GM12878 (cell line): Measurements from ENCODE around the gene SRC. TPM values are rescaled to one million over a fixed set of nuclear protein-coding genes. Genes with fewer than 3 reads are reported as not detected.

Experiments used
- ATAC-seq: fragments of 200-7000 bp; cut with Tn5 transposase; 3 replicates; pipeline ENCODE4 v1.9.1; 2020; ENCODE audit warnings: mild to moderate bottlenecking, moderate library complexity
- BruUV-seq: library from RNA; stranded (reverse); fragments of 400-500 nt; replicated peaks from 2 replicates; lab custom pipeline; 2021; lab: Mats Ljungman, UMichigan
- CTCF ChIA-PET: fragments of 300-600 bp; sonication (Branson Sonifier 250); formaldehyde crosslinking; extraction: SDS; loops from one replicate; lab custom pipeline; 2021; ENCODE audit warnings: inconsistent platforms; lab: Yijun Ruan, JAX
- POLR2A ChIA-PET: fragments of 350-600 bp; formaldehyde crosslinking; extraction: SDS; loops from one replicate; lab custom pipeline; 2021; ENCODE audit warnings: inconsistent platforms; lab: Charles Lee
- RAD21 ChIA-PET: fragments of 300-600 bp; sonication (Branson Sonifier 250); formaldehyde crosslinking; loops from one replicate; lab custom pipeline; 2023; ENCODE audit warnings: antibody characterized with exemption; ENCODE audit not compliant: unreplicated experiment; lab: Charles Lee
- SMC1A ChIA-PET: fragments of 300-600 bp; sonication (Branson Sonifier 250); formaldehyde crosslinking; loops from one replicate; lab custom pipeline; 2023; ENCODE audit not compliant: unreplicated experiment, uncharacterized antibody; lab: Charles Lee
- DNase-seq: peaks from one replicate; pipeline ENCODE4 v3.0.0-alpha.2; 2011; ENCODE audit warnings: low read depth, low spot score
- FAIRE-seq: peaks from 3 replicates; lab custom pipeline; 2011; peaks lifted over from hg19 to GRCh38; lab: Jason Lieb, UNC
- H2AFZ ChIP-seq: 2 replicates; pipeline ENCODE4 v1.6.0; 2011; ENCODE audit warnings: low read depth, low read length, control low read depth; ENCODE audit not compliant: control insufficient read depth
- H3K27ac ChIP-seq: 2 replicates; pipeline ENCODE4 v1.5.1; 2011; ENCODE audit warnings: control low read depth; ENCODE audit not compliant: control insufficient read depth, insufficient read depth
- H3K27me3 ChIP-seq, 2 experiments: replicated peaks in 1 of 2; 2 replicates each; pipeline versions ENCODE4 v1.6.0 to v1.6.1; 2011; ENCODE audit warnings: low read length in 1 of 2; ENCODE audit not compliant: control insufficient read depth in 2 of 2, insufficient read depth in 2 of 2
- H3K36me3 ChIP-seq, 2 experiments: 2 replicates each; pipeline ENCODE4 v1.5.1; 2011; ENCODE audit warnings: low read length in 1 of 2; ENCODE audit not compliant: control insufficient read depth in 2 of 2, insufficient read depth in 2 of 2
- H3K4me1 ChIP-seq: 2 replicates; pipeline ENCODE4 v1.6.1; 2011; ENCODE audit warnings: mild to moderate bottlenecking, low read length, moderate library complexity, mixed read lengths; ENCODE audit not compliant: control insufficient read depth, insufficient read depth
- H3K4me2 ChIP-seq: 2 replicates; pipeline ENCODE4 v1.6.0; 2011; ENCODE audit warnings: control low read depth; ENCODE audit not compliant: control insufficient read depth, insufficient read depth
- H3K4me3 ChIP-seq: fragments of 200-600 bp; sonication (generic); 2 replicates; pipeline ENCODE4 v1.5.1; 2016
- H3K79me2 ChIP-seq: 2 replicates; pipeline ENCODE4 v1.6.0; 2011; ENCODE audit warnings: low read length; ENCODE audit not compliant: control insufficient read depth, insufficient read depth
- H3K9ac ChIP-seq: 2 replicates; pipeline ENCODE4 v1.8.0; 2011; ENCODE audit warnings: low read length, control low read depth, mixed read lengths; ENCODE audit not compliant: control insufficient read depth, insufficient read depth
- H3K9me3 ChIP-seq: replicated peaks from 3 replicates; pipeline ENCODE4 v1.5.1; 2011; ENCODE audit warnings: mild to moderate bottlenecking, low read length; ENCODE audit not compliant: control insufficient read depth, insufficient read depth
- H4K20me1 ChIP-seq: 2 replicates; pipeline ENCODE4 v1.6.0; 2011; ENCODE audit not compliant: control insufficient read depth, insufficient read depth
- EED ChIP-seq: sonication (generic); IDR thresholded peaks from 2 replicates; pipeline ENCODE4 v1.6.1; 2016; ENCODE audit warnings: antibody characterized with exemption, low read depth
- IRF4 ChIP-seq: IDR thresholded peaks from 2 replicates; pipeline ENCODE4 v1.6.1; 2011; ENCODE audit warnings: low read depth, low read length
- MTA3 ChIP-seq: IDR thresholded peaks from 2 replicates; pipeline ENCODE4 v1.6.1; 2012; ENCODE audit warnings: low read length, inconsistent platforms, borderline replicate concordance
- RB1 ChIP-seq: fragments of 450-650 bp; formaldehyde crosslinking; IDR thresholded peaks from 2 replicates; pipeline ENCODE4 v1.6.1; 2017; ENCODE audit warnings: mild to moderate bottlenecking, borderline replicate concordance
- SP1 ChIP-seq: IDR thresholded peaks from one replicate; pipeline ENCODE4 v1.6.1; 2011; ENCODE audit warnings: low read depth, low read length
- WGBS: methylation state at CpG from one replicate; pipeline ENCODE4 v1.1.6; 2016; ENCODE audit warnings: low lambda C conversion rate; ENCODE audit not compliant: insufficient replicate concordance, insufficient coverage; ENCODE audit errors: missing lambda C conversion rate; 5-methylcytosine and 5-hydroxymethylcytosine counted together
- in situ Hi-C: fragments of 300-500 bp; cut with MboI; formaldehyde crosslinking; loops from 9 replicates; pipeline ENCODE4 v1.14.3; 2018; ENCODE audit warnings: mixed read lengths
- intact Hi-C: fragments of 100-400 bp; cut with micrococcal nuclease; formaldehyde crosslinking; loops from one replicate; pipeline ENCODE4 v1.14.2; 2022; ENCODE audit not compliant: unreplicated experiment
- polyA plus RNA-seq, 11 experiments: library from polyadenylated mRNA; depleted of rRNA in 4 of 11; unstranded in 6 of 11; stranded (reverse) in 5 of 11; fragments of >200 nt; fragmentation: Nextera tagmentation in 4 of 11; fragmentation: Illumina TruSeq in 1 of 11; extraction: Ambion mirVana in 4 of 11; extraction: Trizol in 1 of 11; gene quantifications; 1 replicate in 1 of 11; 2 replicates in 10 of 11; pipeline versions ENCODE4 v1.2.1 to v1.2.3, GENCODE V29; 2011 to 2016; ENCODE audit warnings: inconsistent platforms in 2 of 11, missing spikeins in 2 of 11, low read depth in 1 of 11
- total RNA-seq, 4 experiments: library from RNA; depleted of rRNA in 3 of 4; stranded (reverse); fragments of >200 nt in 3 of 4; fragmentation: Illumina TruSeq in 1 of 4; extraction: Trizol in 1 of 4; gene quantifications; 2 replicates each; pipeline versions ENCODE4 v1.2.1 to v1.2.3, GENCODE V29; 2013 to 2021

The SRC gene
- total and polyA plus RNA-seq, 10 of the 15 experiments (the other 5 are each of a cell fraction or from before 2014, with no cell fraction given): 0.60 to 71.3 (median 27.2) TPM

DNA sequence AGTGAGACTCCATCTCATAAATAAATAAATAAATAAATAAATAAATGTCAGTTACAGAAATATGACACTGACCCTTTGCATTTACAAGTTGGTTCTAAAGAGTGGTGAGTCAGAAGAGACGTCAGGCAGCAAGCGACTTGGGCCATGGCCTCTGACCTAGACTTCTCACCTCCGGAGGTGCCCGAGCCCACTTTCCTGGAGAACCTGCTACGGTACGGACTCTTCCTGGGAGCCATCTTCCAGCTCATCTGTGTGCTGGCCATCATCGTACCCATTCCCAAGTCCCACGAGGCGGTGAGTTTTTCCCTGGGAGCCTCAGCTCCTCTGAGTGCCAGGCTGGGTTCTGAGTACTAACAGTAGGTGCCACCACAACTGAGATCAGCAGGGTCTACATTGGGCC is 44.8 kb upstream of the SRC start:
- no peak overlapping the region for H3K27ac ChIP-seq
- SMC1A ChIA-PET: interaction anchor here (1.1 kb wide), 1 partner anchor 12 kb away, joined by 3 read pairs; the partner anchor contains the start of gene MANBAL
- CTCF ChIA-PET: no interaction called here
- H3K4me1 ChIP-seq: peaks cover 24% of the 10 kb centered on the region
- no peaks in the 10 kb centered on the region for H3K9me3 ChIP-seq
- RAD21 ChIA-PET: interaction anchor here (0.6 kb wide), 1 partner anchor 44 kb away, joined by 3 read pairs; no protein-coding TSS in a partner anchor
- no peaks in the 10 kb centered on the region for H3K27me3 ChIP-seq
- DNase-seq: no peak
- H3K36me3 ChIP-seq: peaks cover 20 to 36% of the 10 kb centered on the region in 2 experiments
- TF ChIP-seq RB1: no peak
- no TSS peak for BruUV-seq
- peaks cover 46% of the 10 kb centered on the region for H3K79me2 ChIP-seq
- no peak overlapping the region for H3K4me2 ChIP-seq
- no peak overlapping the region for H3K9ac ChIP-seq
- no peak for ATAC-seq
- intact Hi-C loops (no loop called here), in situ Hi-C loops (no loop called here)
- FAIRE-seq: no peak
- no peaks in the 10 kb centered on the region for H4K20me1 ChIP-seq
- no peak overlapping the region for H2AFZ ChIP-seq
- 97% methylated on average over 9 of the region's 9 CpGs for WGBS
- POLR2A ChIA-PET: no interaction called here
- H3K4me3 ChIP-seq: no peak overlapping the region

DNA sequence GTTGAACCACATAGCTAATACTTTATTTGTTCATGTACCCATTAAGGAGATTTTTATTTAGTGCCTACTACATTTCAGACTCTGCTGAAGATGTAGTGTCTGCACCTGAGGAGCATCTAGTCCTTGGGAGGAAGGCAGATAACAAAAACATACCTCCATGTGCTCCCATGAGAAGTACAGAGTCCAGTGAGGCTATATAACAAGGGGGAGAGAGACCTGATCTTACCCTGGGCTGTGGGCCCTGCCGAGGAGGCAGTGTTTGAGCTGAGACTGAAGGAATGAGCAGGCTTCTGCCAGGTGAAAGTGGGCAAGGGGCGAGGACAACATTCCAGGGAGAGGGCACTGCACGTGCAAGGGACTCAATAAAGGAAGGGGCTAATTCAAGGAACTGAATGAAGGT is 44.4 kb upstream of the SRC start:
- ChIA-PET SMC1A (interaction anchor here (1.1 to 1.4 kb wide), 2 partner anchors 12 to 35 kb away, joined by 3 read pairs; partner anchors contain the start of gene MANBAL), CTCF (no interaction called here), POLR2A (no interaction called here), RAD21 (interaction anchor here (0.6 kb wide), 1 partner anchor 44 kb away, joined by 3 read pairs; no protein-coding TSS in a partner anchor)
- H3K4me1 ChIP-seq: peaks cover 26% of the 10 kb centered on the region
- BruUV-seq: no TSS peak
- ATAC-seq: no peak
- no peak for DNase-seq
- no peak overlapping the region for H3K27ac ChIP-seq
- in situ Hi-C loops: no loop called here
- intact Hi-C loops: no loop called here
- H3K9me3 ChIP-seq: no peaks in the 10 kb centered on the region
- no peaks in the 10 kb centered on the region for H3K27me3 ChIP-seq
- peaks cover 20 to 41% of the 10 kb centered on the region in 2 experiments for H3K36me3 ChIP-seq
- WGBS: 100% methylated on average over 3 of the region's 3 CpGs
- H4K20me1 ChIP-seq: no peaks in the 10 kb centered on the region
- H3K4me3 ChIP-seq: no peak overlapping the region
- no peak for FAIRE-seq
- no peak overlapping the region for H3K9ac ChIP-seq
- H3K79me2 ChIP-seq: peaks cover 44% of the 10 kb centered on the region
- H3K4me2 ChIP-seq: no peak overlapping the region
- no peak for TF ChIP-seq IRF4
- no peak for TF ChIP-seq MTA3
- TF ChIP-seq EED: no peak
- TF ChIP-seq SP1: no peak
- H2AFZ ChIP-seq: no peak overlapping the region
